B cell (primary cell): ENCODE measurements around the gene SETBP1. TPM values are rescaled to one million over a fixed set of nuclear protein-coding genes. Genes with fewer than 3 reads are reported as not detected.

Experiments used
- ATAC-seq: fragments of 200-7000 bp; cut with Tn5 transposase; one replicate; pipeline ENCODE4 v1.10.0; 2021; ENCODE audit warnings: low read depth, mild to moderate bottlenecking, moderate number of reproducible peaks, moderate library complexity
- CTCF ChIA-PET: fragments of 350-600 bp; sonication (Branson Sonifier 250); formaldehyde crosslinking; loops from one replicate; lab custom pipeline; 2021; ENCODE audit warnings: antibody characterized with exemption, inconsistent platforms; lab: Charles Lee
- POLR2A ChIA-PET: fragments of 350-600 bp; sonication (Branson Sonifier 250); formaldehyde crosslinking; loops from one replicate; lab custom pipeline; 2021; ENCODE audit warnings: antibody characterized with exemption; lab: Charles Lee
- DNase-seq: peaks from one replicate; pipeline ENCODE4 v3.0.0; 2013
- H2AFZ ChIP-seq: 2 replicates; pipeline ENCODE4 v1.6.1; 2012; ENCODE audit warnings: mild to moderate bottlenecking, low read depth, low read length; ENCODE audit not compliant: insufficient read depth, poor library complexity, severe bottlenecking
- H3K27ac ChIP-seq, 2 donors: 1 replicate in 1 of 2; 2 replicates in 1 of 2; pipeline ENCODE4 v1.5.1; 2012 to 2013; ENCODE audit warnings: low read length in 2 of 2, mild to moderate bottlenecking in 2 of 2, moderate library complexity in 1 of 2
- H3K27me3 ChIP-seq, 4 experiments: fragments of 200-600 bp in 1 of 4; sonication (generic) in 1 of 4; replicated peaks in 1 of 4; 1 replicate in 2 of 4; 2 replicates in 2 of 4; pipeline versions ENCODE4 v1.6.1 to v1.7.0; 2013 to 2016; ENCODE audit warnings: low read length in 3 of 4, mild to moderate bottlenecking in 2 of 4, mixed read lengths in 1 of 4, moderate library complexity in 1 of 4; ENCODE audit not compliant: insufficient read depth in 4 of 4, control insufficient read depth in 3 of 4; ENCODE audit errors: control extremely low read depth in 1 of 4
- H3K36me3 ChIP-seq, 2 experiments: replicated peaks in 1 of 2; 1 replicate in 1 of 2; 2 replicates in 1 of 2; pipeline versions ENCODE4 v1.6.1 to v1.7.1; 2013; ENCODE audit warnings: low read length in 1 of 2; ENCODE audit not compliant: insufficient read depth in 2 of 2, control insufficient read depth in 1 of 2; ENCODE audit errors: control extremely low read depth in 1 of 2, extremely low read depth in 1 of 2
- H3K4me1 ChIP-seq, 2 donors: fragments of 200-600 bp in 1 of 2; sonication (generic) in 1 of 2; 1 replicate in 1 of 2; 2 replicates in 1 of 2; pipeline versions ENCODE4 v1.5.1 to v1.6.1; 2013 to 2017; ENCODE audit warnings: low read length in 2 of 2; ENCODE audit not compliant: control insufficient read depth in 2 of 2, insufficient read depth in 2 of 2
- H3K4me2 ChIP-seq: replicated peaks from 2 replicates; pipeline ENCODE3; 2012; ENCODE audit warnings: mild to moderate bottlenecking, low read depth, low read length; ENCODE audit not compliant: poor library complexity, severe bottlenecking
- H3K4me3 ChIP-seq, 5 experiments: fragments of 200-600 bp in 1 of 5; sonication (generic) in 1 of 5; 1 replicate in 3 of 5; 2 replicates in 2 of 5; pipeline versions ENCODE4 v1.5.1 to v1.7.0; 2011 to 2016; ENCODE audit warnings: low read length in 4 of 5, mild to moderate bottlenecking in 4 of 5, low read depth in 2 of 5, control low read depth in 1 of 5, moderate library complexity in 1 of 5; ENCODE audit not compliant: insufficient read depth in 1 of 5; ENCODE audit errors: control extremely low read depth in 1 of 5, extremely low read depth in 1 of 5
- H3K79me2 ChIP-seq: fragments of 200-600 bp; sonication (generic); one replicate; pipeline ENCODE4 v1.6.0; 2016; ENCODE audit warnings: low read length; ENCODE audit not compliant: control insufficient read depth, insufficient read depth
- H3K9ac ChIP-seq: fragments of 200-600 bp; sonication (generic); 2 replicates; pipeline ENCODE4 v1.6.1; 2017; ENCODE audit warnings: mild to moderate bottlenecking, low read length, moderate library complexity
- H3K9me3 ChIP-seq, 3 donors: one replicate each; pipeline versions ENCODE4 v1.6.1 to v1.7.1; 2013; ENCODE audit warnings: low read length in 2 of 3; ENCODE audit not compliant: control insufficient read depth in 2 of 3, insufficient read depth in 1 of 3; ENCODE audit errors: control extremely low read depth in 1 of 3
- H4K20me1 ChIP-seq: 2 replicates; pipeline ENCODE4 v1.6.0; 2012; ENCODE audit warnings: mild to moderate bottlenecking, low read length; ENCODE audit not compliant: insufficient read depth, control insufficient read depth, poor library complexity, severe bottlenecking
- H3K27ac Mint-ChIP-seq: one replicate; pipeline ENCODE4 v1.8.0; 2021; ENCODE audit warnings: mixed read lengths
- H3K27me3 Mint-ChIP-seq: one replicate; pipeline ENCODE4 v1.8.0; 2021; ENCODE audit warnings: mixed read lengths
- H3K4me1 Mint-ChIP-seq: one replicate; pipeline ENCODE4 v1.8.0; 2021; ENCODE audit warnings: mixed read lengths
- H3K4me3 Mint-ChIP-seq: one replicate; pipeline ENCODE4 v1.8.0; 2021; ENCODE audit warnings: mixed read lengths
- H3K9me3 Mint-ChIP-seq: one replicate; pipeline ENCODE4 v1.8.0; 2022; ENCODE audit warnings: mixed read lengths; ENCODE audit not compliant: insufficient read depth
- CTCF ChIP-seq: fragments of 200-600 bp; IDR thresholded peaks from one replicate; pipeline ENCODE4 v1.8.0; 2022; ENCODE audit warnings: antibody characterized with exemption, mild to moderate bottlenecking
- EZH2 ChIP-seq: IDR thresholded peaks from 2 replicates; pipeline ENCODE4 v1.6.1; 2012; ENCODE audit warnings: borderline replicate concordance, low read depth, mild to moderate bottlenecking, moderate library complexity, low read length; ENCODE audit not compliant: insufficient read depth, poor library complexity, severe bottlenecking
- WGBS: methylation state at CpG from one replicate; pipeline ENCODE4 v1.1.5; 2013; ENCODE audit warnings: missing lambda C conversion rate; ENCODE audit not compliant: insufficient coverage; 5-methylcytosine and 5-hydroxymethylcytosine counted together
- intact Hi-C: fragments of 100-400 bp; cut with micrococcal nuclease; formaldehyde crosslinking; loops from one replicate; pipeline ENCODE4 v1.10.0; 2022
- polyA plus RNA-seq: library from polyadenylated mRNA; depleted of rRNA; stranded (reverse); fragments of >200 nt; gene quantifications from 2 replicates; pipeline ENCODE4 v1.2.3, GENCODE V29; 2012
- total RNA-seq, 2 donors: library from RNA; stranded (reverse); fragments of 120-200 nt in 1 of 2; gene quantifications; 1 replicate in 1 of 2; 2 replicates in 1 of 2; pipeline versions ENCODE4 v1.2.3 to v1.2.4, GENCODE V29; 2013 to 2022

The SETBP1 gene
- total and polyA plus RNA-seq, 2 donors (not counting 1 experiment from before 2014, with no cell fraction given) = 15.1 to 129 TPM

GRCh38 chr18:44996261-44996660, 315.6 kb downstream of the SETBP1 start:
- Histone ChIP-seq H4K20me1 (no peaks in the 10 kb centered on the region), H3K4me2 (peak overlapping the region; percentile 1), H3K4me1 (peaks cover 11 to 12% of the 10 kb centered on the region in 2 donors), H3K27ac (peak overlapping the region in 1 of 2 donors; percentile 21), H3K36me3 (no peaks in the 10 kb centered on the region), H3K9me3 (peaks cover 0 to 6% (median 0%) of the 10 kb centered on the region in 3 donors), H3K79me2 (no peaks in the 10 kb centered on the region), H3K27me3 (no peaks in the 10 kb centered on the region), H2AFZ (peak overlapping the region; percentile 16), H3K4me3 (no peak overlapping the region), H3K9ac (no peak overlapping the region)
- H3K27me3 Mint-ChIP-seq = no peaks in the 10 kb centered on the region
- ATAC-seq = peak; percentile 58
- H3K4me1 Mint-ChIP-seq = peaks cover 20% of the 10 kb centered on the region
- peak; percentile 45 for DNase-seq
- H3K9me3 Mint-ChIP-seq = peaks cover 6% of the 10 kb centered on the region
- ChIA-PET CTCF (interaction anchor here (0.9 kb wide), 2 partner anchors 216 to 273 kb away, joined by 3 read pairs; no protein-coding TSS in a partner anchor), POLR2A (no interaction called here)
- WGBS = no CpG with 5 or more reads among the region's 3 CpGs
- TF ChIP-seq CTCF = no peak
- no peak for TF ChIP-seq EZH2
- intact Hi-C loops = loop anchor here (10.0 kb wide), 1 partner anchor 219 kb away; no protein-coding TSS in a partner anchor
- no peak overlapping the region for H3K4me3 Mint-ChIP-seq
- peak overlapping the region; percentile 55 for H3K27ac Mint-ChIP-seq

GRCh38 chr18:44997174-44997573, 316.5 kb downstream of the SETBP1 start:
- H3K27ac Mint-ChIP-seq = no peak overlapping the region

More at GRCh38 chr18:44997174-44997573, 316.5 kb downstream of the SETBP1 start:
- H3K4me3 ChIP-seq = no peak overlapping the region
- TF ChIP-seq CTCF = no peak
- peaks cover 0 to 6% (median 0%) of the 10 kb centered on the region in 3 donors for H3K9me3 ChIP-seq
- Mint-ChIP-seq H3K4me3 (no peak overlapping the region), H3K9me3 (peaks cover 6% of the 10 kb centered on the region), H3K27me3 (no peaks in the 10 kb centered on the region), H3K4me1 (peaks cover 20% of the 10 kb centered on the region)
- H3K27ac ChIP-seq = no peak overlapping the region
- H2AFZ ChIP-seq = no peak overlapping the region
- no peak overlapping the region for H3K9ac ChIP-seq
- H3K36me3 ChIP-seq = no peaks in the 10 kb centered on the region
- no peaks in the 10 kb centered on the region for H4K20me1 ChIP-seq
- H3K4me2 ChIP-seq = no peak overlapping the region
- CTCF ChIA-PET = no interaction called here
- intact Hi-C loops = loop anchor here (10.0 kb wide), 1 partner anchor 218 kb away; no protein-coding TSS in a partner anchor
- no peaks in the 10 kb centered on the region for H3K79me2 ChIP-seq
- no CpG with 5 or more reads among the region's 2 CpGs for WGBS
- ATAC-seq (no peak), DNase-seq (no peak)
- POLR2A ChIA-PET = no interaction called here
- H3K27me3 ChIP-seq = no peaks in the 10 kb centered on the region
- H3K4me1 ChIP-seq = peaks cover 11 to 12% of the 10 kb centered on the region in 2 donors
